ENCODE results near the gene KMT2A.
A peak's percentile ranks its signal among the peaks of the same experiment; 100 is the strongest.

KMT2A gene

DNA sequence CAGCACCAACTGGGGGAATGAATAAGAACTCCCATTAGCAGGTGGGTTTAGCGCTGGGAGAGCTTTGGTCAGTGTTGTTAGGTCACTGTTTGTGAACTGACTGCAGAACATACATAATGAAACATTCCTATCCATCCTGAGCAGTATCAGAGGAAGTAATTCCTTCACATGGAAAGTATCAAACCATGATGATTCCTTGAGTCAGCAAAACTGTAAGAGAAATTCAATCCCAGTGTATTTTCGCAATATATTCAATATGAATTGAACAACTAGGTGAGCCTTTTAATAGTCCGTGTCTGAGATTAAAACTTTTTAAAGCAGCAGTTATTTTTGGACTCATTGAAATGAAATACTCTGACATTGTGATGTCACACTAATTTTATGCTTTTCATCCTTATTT, 48.1 kb downstream of the KMT2A start:
- DNase-seq (ENCODE audit: low read depth, low spot score): no peak

DNA sequence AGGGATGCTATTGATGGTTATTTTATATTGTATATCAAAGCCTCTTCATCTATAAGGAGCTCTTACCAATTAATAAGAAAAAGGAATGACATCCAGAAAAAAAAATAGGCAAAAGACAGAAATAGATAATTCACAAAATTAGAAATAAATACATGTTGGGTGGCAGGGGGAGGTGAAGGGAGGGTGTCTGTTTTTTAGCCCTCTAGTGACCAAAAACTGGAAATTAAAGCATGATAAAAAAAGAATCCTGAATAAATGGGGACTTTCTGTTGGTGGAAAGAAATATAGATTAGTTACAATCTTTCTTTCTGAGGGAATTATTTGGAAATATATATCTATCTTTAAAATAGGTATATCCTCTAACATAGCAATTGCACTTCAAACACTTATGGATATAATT, 49.0 kb downstream of the KMT2A start:
- DNase-seq (ENCODE audit: low read depth, low spot score): no peak

DNA sequence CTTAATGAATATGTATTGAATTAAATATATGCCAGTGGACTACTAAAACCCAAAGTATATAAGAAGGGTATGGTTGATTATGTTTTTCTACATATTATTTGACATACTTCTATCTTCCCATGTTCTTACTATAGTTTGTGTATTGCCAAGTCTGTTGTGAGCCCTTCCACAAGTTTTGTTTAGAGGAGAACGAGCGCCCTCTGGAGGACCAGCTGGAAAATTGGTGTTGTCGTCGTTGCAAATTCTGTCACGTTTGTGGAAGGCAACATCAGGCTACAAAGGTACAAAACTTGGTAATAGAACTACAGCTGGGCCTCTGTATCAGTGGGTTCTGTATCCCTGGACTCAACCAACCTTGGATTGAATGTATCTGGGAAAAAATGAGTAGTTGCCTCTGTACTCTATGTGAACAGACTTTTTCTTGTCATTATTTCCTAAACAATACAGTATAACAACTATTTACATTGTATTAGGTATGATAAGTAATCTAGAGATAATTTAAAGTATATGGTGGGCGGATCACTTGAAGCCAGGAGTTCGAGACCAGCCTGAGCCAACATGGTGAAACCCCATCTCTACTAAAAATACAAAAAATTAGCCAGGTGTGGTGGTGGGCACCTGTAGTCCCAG, 52.3 kb downstream of the KMT2A start:
- peak; percentile 25 for DNase-seq (ENCODE audit: low read depth, low spot score)

DNA sequence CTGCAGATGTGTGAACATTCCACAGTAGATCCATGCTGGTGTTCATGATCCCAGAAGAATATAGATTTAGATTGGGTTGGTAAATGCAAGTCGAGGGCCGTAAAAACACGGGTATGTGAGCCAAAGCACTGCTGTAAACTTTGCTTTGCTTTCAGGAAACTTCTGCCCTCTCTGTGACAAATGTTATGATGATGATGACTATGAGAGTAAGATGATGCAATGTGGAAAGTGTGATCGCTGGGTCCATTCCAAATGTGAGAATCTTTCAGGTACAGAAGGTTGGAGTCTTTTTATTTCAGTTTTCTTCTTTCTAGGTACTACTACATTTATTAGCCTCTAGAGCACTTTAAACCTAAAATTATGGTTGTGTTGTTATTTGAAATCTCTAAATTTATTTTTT, 54.7 kb downstream of the KMT2A start:
- no peak for DNase-seq (ENCODE audit: low read depth, low spot score)

DNA sequence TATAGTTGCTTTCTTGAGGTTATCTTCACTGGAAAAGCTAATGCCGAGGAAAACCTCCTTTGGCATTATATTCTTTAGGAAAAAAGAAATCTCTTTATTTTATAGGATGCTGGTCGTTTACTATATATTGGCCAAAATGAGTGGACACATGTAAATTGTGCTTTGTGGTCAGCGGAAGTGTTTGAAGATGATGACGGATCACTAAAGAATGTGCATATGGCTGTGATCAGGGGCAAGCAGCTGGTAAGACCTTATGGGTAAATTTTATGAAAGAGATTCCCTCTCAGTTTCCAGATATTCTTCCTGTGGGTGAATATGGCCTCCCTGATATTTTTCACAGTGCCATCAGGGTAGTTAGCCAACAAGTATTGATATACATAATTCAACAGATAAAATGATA, 61.5 kb downstream of the KMT2A start:
- DNase-seq (ENCODE audit: low read depth, low spot score): no peak

DNA sequence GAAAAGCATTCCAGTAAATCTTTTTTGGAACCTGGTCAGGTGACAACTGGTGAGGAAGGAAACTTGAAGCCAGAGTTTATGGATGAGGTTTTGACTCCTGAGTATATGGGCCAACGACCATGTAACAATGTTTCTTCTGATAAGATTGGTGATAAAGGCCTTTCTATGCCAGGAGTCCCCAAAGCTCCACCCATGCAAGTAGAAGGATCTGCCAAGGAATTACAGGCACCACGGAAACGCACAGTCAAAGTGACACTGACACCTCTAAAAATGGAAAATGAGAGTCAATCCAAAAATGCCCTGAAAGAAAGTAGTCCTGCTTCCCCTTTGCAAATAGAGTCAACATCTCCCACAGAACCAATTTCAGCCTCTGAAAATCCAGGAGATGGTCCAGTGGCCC, 66.9 kb downstream of the KMT2A start:
- no peak for DNase-seq (ENCODE audit: low read depth, low spot score)

DNA sequence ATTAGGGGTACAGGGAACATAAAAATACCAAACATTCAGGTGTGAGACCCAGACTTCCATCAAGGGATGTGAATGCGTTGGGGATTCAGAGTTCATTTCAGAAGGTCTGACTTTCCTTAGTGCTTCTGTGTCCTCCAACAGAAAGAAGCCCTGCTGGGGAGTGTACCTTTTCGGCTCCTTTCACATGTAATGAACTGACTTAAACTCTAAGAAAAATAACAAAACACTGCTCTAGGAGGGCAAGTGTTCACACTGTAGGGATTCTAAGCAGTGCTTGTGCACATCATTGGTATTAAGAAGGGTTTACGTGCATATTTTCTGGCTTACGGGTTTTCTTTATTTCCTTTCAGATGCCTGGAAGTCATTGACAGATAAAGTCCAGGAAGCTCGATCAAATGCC, 75.3 kb downstream of the KMT2A start:
- DNase-seq (ENCODE audit: low read depth, low spot score): no peak

DNA sequence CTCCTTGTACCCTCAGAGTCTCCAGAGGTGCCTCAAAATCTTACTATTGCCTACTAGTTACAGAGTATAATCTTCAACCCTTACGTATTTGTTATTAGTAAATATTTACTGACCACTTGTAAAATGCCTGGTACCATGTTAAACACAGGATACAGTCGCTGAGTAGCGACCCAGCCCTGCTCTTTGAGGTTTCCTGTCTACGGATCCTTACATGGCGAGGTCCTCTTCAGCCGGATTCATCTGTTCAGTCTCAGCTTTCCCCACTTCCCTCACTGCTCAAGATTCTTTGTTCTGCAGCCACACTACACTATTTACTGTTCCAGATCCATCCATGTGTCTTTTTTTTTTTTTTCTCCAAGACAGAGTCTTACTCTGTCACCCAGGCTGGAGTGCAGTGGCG, 77.8 kb downstream of the KMT2A start:
- DNase-seq (ENCODE audit: low read depth, low spot score): no peak

DNA sequence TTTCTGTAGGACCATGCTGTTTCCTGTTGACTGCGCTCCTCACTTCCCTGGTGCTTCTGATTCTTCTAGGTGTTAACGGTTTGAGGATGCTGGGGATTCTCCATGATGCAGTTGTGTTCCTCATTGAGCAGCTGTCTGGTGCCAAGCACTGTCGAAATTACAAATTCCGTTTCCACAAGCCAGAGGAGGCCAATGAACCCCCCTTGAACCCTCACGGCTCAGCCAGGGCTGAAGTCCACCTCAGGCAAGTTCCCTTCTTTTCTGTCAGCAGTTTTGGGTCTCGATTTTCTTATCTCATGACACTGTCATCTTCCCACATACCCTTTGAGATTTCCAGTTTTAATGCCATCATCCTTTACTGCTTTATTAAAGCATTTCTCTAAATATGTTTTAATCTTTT, 83.3 kb downstream of the KMT2A start:
- no peak for DNase-seq (ENCODE audit: low read depth, low spot score)

DNA sequence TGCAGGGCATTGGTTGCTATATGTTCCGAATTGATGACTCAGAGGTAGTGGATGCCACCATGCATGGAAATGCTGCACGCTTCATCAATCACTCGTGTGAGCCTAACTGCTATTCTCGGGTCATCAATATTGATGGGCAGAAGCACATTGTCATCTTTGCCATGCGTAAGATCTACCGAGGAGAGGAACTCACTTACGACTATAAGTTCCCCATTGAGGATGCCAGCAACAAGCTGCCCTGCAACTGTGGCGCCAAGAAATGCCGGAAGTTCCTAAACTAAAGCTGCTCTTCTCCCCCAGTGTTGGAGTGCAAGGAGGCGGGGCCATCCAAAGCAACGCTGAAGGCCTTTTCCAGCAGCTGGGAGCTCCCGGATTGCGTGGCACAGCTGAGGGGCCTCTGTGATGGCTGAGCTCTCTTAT, 85.6 kb downstream of the KMT2A start:
- DNase-seq (ENCODE audit: low read depth, low spot score): no peak

DNA sequence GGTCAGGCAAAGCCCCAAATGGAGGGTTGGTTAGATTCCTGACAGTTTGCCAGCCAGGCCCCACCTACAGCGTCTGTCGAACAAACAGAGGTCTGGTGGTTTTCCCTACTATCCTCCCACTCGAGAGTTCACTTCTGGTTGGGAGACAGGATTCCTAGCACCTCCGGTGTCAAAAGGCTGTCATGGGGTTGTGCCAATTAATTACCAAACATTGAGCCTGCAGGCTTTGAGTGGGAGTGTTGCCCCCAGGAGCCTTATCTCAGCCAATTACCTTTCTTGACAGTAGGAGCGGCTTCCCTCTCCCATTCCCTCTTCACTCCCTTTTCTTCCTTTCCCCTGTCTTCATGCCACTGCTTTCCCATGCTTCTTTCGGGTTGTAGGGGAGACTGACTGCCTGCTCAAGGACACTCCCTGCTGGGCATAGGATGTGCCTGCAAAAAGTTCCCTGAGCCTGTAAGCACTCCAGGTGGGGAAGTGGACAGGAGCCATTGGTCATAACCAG, 86.3 kb downstream of the KMT2A start:
- no peak for DNase-seq (ENCODE audit: low read depth, low spot score)

DNA sequence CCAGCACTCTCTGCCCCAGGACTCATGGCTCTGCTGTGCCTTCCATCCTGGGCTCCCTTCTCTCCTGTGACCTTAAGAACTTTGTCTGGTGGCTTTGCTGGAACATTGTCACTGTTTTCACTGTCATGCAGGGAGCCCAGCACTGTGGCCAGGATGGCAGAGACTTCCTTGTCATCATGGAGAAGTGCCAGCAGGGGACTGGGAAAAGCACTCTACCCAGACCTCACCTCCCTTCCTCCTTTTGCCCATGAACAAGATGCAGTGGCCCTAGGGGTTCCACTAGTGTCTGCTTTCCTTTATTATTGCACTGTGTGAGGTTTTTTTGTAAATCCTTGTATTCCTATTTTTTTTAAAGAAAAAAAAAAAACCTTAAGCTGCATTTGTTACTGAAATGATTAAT, 88.1 kb downstream of the KMT2A start:
- no peak for DNase-seq (ENCODE audit: low read depth, low spot score)

DNA sequence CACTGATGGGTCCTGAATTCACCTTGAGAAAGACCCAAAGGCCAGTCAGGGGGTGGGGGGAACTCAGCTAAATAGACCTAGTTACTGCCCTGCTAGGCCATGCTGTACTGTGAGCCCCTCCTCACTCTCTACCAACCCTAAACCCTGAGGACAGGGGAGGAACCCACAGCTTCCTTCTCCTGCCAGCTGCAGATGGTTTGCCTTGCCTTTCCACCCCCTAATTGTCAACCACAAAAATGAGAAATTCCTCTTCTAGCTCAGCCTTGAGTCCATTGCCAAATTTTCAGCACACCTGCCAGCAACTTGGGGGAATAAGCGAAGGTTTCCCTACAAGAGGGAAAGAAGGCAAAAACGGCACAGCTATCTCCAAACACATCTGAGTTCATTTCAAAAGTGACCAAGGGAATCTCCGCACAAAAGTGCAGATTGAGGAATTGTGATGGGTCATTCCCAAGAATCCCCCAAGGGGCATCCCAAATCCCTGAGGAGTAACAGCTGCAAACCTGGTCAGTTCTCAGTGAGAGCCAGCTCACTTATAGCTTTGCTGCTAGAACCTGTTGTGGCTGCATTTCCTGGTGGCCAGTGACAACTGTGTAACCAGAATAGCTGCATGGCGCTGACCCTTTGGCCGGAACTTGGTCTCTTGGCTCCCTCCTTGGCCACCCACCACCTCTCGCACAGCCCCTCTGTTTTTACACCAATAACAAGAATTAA, 88.6 kb downstream of the KMT2A start:
- no peak for DNase-seq (ENCODE audit: low read depth, low spot score)

DNA sequence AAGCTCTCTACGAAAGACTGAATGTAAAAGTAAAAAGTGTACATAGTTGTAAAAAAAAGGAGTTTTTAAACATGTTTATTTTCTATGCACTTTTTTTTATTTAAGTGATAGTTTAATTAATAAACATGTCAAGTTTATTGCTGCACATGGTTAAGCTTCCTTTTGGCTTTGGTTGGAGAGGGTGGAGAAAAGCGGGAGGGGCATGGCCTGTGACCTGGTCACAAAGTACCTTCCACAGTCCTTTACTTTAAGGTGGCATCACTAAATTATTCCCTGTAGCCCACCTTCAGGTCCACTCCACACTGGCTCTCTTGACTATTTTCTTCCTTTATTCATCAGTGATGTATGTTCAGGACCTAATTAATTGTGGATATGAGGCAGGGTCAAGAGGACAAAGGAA, 90.4 kb downstream of the KMT2A start:
- DNase-seq (ENCODE audit: low read depth, low spot score): no peak

DNA sequence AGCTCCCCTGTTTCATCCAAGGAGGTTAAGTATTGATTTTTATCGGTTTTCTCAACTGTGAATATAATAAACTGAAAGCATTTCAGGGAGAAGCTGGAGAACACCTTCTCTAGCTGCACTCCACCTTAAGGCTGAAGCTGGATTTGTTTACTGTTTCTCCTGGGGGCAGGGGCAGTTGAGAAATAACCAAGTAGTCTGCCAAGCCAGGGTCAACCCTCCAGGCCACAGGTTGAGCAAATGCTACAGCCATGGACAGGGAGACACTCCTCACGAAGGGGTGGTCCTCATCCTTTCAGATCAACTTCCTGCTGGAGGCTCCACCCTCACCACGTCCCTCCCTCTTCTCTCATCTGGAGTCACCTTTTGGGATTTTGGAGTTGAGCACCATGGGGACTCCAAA, 90.8 kb downstream of the KMT2A start, which contains the start of gene TTC36:
Gene TTC36, plus strand, starts transcription at position 366 of the 400 bp plus-strand sequence. Its CDS starts 21 bp downstream, at position 387.
- no peak for DNase-seq (ENCODE audit: low read depth, low spot score)

DNA sequence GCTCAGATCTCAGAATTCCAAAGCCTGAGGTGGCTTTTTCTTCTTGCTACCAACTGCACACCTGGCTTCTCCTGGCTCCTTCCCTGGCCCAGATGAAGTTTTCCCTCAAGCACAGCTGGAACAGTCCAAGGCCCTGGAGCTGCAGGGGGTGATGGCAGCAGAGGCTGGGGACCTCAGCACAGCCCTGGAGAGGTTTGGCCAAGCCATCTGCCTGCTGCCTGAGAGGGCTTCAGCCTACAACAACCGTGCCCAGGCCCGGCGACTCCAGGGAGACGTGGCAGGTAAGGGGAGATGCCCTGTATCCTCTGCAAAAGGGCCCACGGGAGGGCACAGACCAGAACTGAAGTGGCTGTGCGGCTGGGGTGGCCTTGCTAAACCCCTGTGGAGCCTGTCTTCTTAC, 92.2 kb downstream of the KMT2A start:
- no peak for DNase-seq (ENCODE audit: low read depth, low spot score)

DNA sequence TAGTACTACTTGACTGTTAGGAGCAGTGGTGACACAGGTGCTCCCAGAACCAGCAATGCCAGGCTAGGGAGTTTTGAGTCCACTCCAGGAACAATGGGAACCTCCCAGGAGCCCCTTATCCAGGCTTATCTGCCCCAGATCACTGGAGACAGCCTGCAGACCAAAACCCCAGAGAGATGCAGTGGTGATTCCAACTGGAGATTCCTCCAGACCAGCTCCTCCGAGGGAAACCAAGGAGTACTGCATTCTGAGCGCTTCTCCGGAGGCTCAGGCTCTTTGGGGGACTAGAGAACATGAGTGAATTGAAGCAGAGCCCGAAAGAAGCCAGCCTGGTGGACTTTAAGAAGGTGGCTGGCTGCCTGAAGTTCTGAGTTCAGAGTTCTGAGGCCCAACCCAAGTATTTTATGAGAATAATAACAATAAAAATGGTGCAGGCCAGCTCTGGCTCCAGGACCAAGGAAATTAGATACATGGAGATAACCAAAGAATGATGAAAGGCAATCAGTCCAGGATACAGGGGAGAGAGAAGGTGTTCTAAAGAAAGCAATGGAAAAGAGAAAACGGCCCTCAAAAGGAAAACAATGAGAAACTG, 93.4 kb downstream of the KMT2A start:
- DNase-seq (ENCODE audit: low read depth, low spot score): no peak

DNA sequence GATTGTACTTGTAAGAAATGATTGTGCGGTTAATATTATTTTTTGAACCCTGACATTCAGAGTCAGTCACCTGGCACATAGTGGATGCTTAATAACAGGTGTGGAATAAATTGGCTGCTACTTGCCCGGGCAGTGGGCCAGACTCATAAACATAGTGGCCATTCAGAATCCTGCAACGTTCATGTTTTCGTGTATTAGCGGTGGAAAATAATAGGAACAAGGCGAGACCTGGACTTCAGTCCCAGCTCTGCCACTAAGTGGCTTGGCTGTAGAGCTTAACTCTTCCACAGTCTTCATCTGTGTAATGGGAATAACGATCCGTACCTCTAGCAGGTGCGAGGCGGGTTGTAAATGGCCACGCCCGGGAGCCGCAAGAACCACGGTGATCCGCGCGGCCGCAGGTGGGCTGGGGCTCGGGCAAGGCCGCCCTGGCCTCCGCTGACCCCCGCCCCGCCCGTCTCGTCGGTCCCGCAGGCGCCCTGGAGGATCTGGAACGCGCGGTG, 93.9 kb downstream of the KMT2A start:
- DNase-seq (ENCODE audit: low read depth, low spot score): no peak

DNA sequence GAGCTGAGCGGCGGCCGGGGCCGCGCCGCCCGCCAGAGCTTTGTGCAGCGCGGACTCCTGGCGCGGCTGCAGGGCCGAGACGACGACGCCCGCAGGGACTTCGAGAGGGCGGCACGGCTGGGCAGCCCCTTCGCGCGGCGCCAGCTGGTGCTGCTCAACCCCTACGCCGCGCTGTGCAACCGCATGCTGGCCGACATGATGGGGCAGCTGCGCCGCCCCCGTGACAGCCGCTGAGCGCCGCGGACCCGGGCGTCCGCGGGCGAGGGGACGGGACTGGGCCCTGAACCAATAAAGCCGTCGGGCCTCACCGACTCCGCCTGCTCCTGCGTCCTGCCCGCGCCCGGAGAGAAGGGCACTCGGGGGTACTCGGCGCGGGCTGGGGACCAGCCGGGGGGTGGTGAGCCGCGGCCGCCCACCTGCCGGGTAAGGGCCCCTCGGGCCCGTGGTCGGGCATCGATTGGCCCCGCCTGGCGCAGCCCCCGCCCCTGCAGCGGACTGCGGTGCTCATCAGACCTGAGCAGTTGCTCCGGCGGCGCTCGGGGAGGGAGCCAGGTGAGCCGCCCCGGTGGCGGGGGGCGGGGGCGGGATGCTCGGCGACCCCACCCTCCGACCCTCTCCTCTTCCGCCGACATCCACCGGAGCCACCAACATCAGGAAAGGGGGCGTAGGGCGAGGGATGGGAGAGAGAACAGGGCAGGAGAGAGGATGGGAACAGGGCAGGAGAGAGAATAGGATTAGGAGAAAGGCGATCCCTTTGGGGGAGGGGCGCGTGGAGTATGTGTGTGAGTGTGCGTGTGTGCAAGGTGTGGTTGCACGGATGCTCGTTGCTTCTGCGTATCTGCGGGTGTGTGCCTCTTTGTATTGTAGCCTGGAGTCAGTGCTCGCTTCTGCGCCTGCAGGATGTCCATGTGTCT, 94.6 kb downstream of the KMT2A start, which contains the start of gene TMEM25:
Gene TMEM25, plus strand, starts transcription at position 510 of the 914 bp plus-strand sequence. CDS start 610 bp downstream, outside the sequence.
- no peak for DNase-seq (ENCODE audit: low read depth, low spot score)

DNA sequence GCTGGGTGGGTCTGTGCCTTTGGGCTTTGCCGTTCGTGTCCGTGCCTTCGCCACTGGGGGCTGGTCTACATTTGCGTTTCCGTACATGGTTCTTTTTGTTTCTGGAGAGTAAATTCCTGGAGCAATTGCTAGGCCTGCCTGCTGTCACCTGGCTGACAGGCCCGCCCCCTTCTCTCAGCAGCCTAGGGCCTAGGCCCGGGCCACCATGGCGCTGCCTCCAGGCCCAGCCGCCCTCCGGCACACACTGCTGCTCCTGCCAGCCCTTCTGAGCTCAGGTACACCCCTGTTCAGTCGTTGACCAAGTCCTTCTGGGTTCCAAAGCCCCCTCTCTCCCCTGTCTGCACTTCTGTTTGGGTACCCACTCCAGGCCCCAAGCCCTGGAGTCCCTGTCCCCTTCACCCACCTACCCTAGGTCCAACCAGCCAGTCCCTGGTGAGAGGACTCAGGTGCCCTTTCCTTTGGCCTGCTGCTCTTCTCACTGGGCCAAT, 95.3 kb downstream of the KMT2A start:
- DNase-seq (ENCODE audit: low read depth, low spot score): no peak

DNA sequence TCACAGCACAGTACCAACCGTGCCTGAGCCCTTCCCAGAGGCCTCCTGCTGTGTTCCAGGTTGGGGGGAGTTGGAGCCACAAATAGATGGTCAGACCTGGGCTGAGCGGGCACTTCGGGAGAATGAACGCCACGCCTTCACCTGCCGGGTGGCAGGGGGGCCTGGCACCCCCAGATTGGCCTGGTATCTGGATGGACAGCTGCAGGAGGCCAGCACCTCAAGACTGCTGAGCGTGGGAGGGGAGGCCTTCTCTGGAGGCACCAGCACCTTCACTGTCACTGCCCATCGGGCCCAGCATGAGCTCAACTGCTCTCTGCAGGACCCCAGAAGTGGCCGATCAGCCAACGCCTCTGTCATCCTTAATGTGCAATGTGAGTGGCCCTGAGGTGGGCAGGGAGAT, 95.8 kb downstream of the KMT2A start:
- no peak for DNase-seq (ENCODE audit: low read depth, low spot score)

Measured in brain pericyte (primary cell).